GM12878 (cell line): ENCODE data around the gene DNAH5. TPM values are rescaled to one million over a fixed set of nuclear protein-coding genes. Genes with fewer than 3 reads are reported as not detected.

Source experiments
- ATAC-seq: fragments of 200-7000 bp; cut with Tn5 transposase; 3 replicates; pipeline ENCODE4 v1.9.1; 2020; ENCODE audit warnings: mild to moderate bottlenecking, moderate library complexity
- BruUV-seq: library from RNA; stranded (reverse); fragments of 400-500 nt; replicated peaks from 2 replicates; lab custom pipeline; 2021; lab: Mats Ljungman, UMichigan
- CTCF ChIA-PET: fragments of 300-600 bp; sonication (Branson Sonifier 250); formaldehyde crosslinking; extraction: SDS; loops from one replicate; lab custom pipeline; 2021; ENCODE audit warnings: inconsistent platforms; lab: Yijun Ruan, JAX
- POLR2A ChIA-PET: fragments of 350-600 bp; formaldehyde crosslinking; extraction: SDS; loops from one replicate; lab custom pipeline; 2021; ENCODE audit warnings: inconsistent platforms; lab: Charles Lee
- RAD21 ChIA-PET: fragments of 300-600 bp; sonication (Branson Sonifier 250); formaldehyde crosslinking; loops from one replicate; lab custom pipeline; 2023; ENCODE audit warnings: antibody characterized with exemption; ENCODE audit not compliant: unreplicated experiment; lab: Charles Lee
- SMC1A ChIA-PET: fragments of 300-600 bp; sonication (Branson Sonifier 250); formaldehyde crosslinking; loops from one replicate; lab custom pipeline; 2023; ENCODE audit not compliant: unreplicated experiment, uncharacterized antibody; lab: Charles Lee
- DNase-seq: peaks from one replicate; pipeline ENCODE4 v3.0.0-alpha.2; 2011; ENCODE audit warnings: low read depth, low spot score
- FAIRE-seq: peaks from 3 replicates; lab custom pipeline; 2011; peaks lifted over from hg19 to GRCh38; lab: Jason Lieb, UNC
- H2AFZ ChIP-seq: 2 replicates; pipeline ENCODE4 v1.6.0; 2011; ENCODE audit warnings: low read depth, low read length, control low read depth; ENCODE audit not compliant: control insufficient read depth
- H3K27ac ChIP-seq: 2 replicates; pipeline ENCODE4 v1.5.1; 2011; ENCODE audit warnings: control low read depth; ENCODE audit not compliant: control insufficient read depth, insufficient read depth
- H3K27me3 ChIP-seq, 2 experiments: replicated peaks in 1 of 2; 2 replicates each; pipeline versions ENCODE4 v1.6.0 to v1.6.1; 2011; ENCODE audit warnings: low read length in 1 of 2; ENCODE audit not compliant: control insufficient read depth in 2 of 2, insufficient read depth in 2 of 2
- H3K36me3 ChIP-seq, 2 experiments: 2 replicates each; pipeline ENCODE4 v1.5.1; 2011; ENCODE audit warnings: low read length in 1 of 2; ENCODE audit not compliant: control insufficient read depth in 2 of 2, insufficient read depth in 2 of 2
- H3K4me1 ChIP-seq: 2 replicates; pipeline ENCODE4 v1.6.1; 2011; ENCODE audit warnings: mild to moderate bottlenecking, low read length, moderate library complexity, mixed read lengths; ENCODE audit not compliant: control insufficient read depth, insufficient read depth
- H3K4me2 ChIP-seq: 2 replicates; pipeline ENCODE4 v1.6.0; 2011; ENCODE audit warnings: control low read depth; ENCODE audit not compliant: control insufficient read depth, insufficient read depth
- H3K4me3 ChIP-seq: fragments of 200-600 bp; sonication (generic); 2 replicates; pipeline ENCODE4 v1.5.1; 2016
- H3K79me2 ChIP-seq: 2 replicates; pipeline ENCODE4 v1.6.0; 2011; ENCODE audit warnings: low read length; ENCODE audit not compliant: control insufficient read depth, insufficient read depth
- H3K9ac ChIP-seq: 2 replicates; pipeline ENCODE4 v1.8.0; 2011; ENCODE audit warnings: low read length, control low read depth, mixed read lengths; ENCODE audit not compliant: control insufficient read depth, insufficient read depth
- H3K9me3 ChIP-seq: replicated peaks from 3 replicates; pipeline ENCODE4 v1.5.1; 2011; ENCODE audit warnings: mild to moderate bottlenecking, low read length; ENCODE audit not compliant: control insufficient read depth, insufficient read depth
- H4K20me1 ChIP-seq: 2 replicates; pipeline ENCODE4 v1.6.0; 2011; ENCODE audit not compliant: control insufficient read depth, insufficient read depth
- KLF5 ChIP-seq: fragments of 450-650 bp; IDR thresholded peaks from 2 replicates; pipeline ENCODE4 v1.6.1; 2014; ENCODE audit warnings: mild to moderate bottlenecking; ENCODE audit not compliant: partially characterized antibody
- PAX5 ChIP-seq: IDR thresholded peaks from 2 replicates; pipeline ENCODE4 v1.6.1; 2011; ENCODE audit warnings: low read depth, low read length, borderline replicate concordance
- REST ChIP-seq: IDR thresholded peaks from 2 replicates; pipeline ENCODE4 v1.6.1; 2012; ENCODE audit warnings: mild to moderate bottlenecking, low read depth, low read length
- WGBS: methylation state at CpG from one replicate; pipeline ENCODE4 v1.1.6; 2016; ENCODE audit warnings: low lambda C conversion rate; ENCODE audit not compliant: insufficient replicate concordance, insufficient coverage; ENCODE audit errors: missing lambda C conversion rate; 5-methylcytosine and 5-hydroxymethylcytosine counted together
- in situ Hi-C: fragments of 300-500 bp; cut with MboI; formaldehyde crosslinking; loops from 9 replicates; pipeline ENCODE4 v1.14.3; 2018; ENCODE audit warnings: mixed read lengths
- intact Hi-C: fragments of 100-400 bp; cut with micrococcal nuclease; formaldehyde crosslinking; loops from one replicate; pipeline ENCODE4 v1.14.2; 2022; ENCODE audit not compliant: unreplicated experiment
- polyA plus RNA-seq, 11 experiments: library from polyadenylated mRNA; depleted of rRNA in 4 of 11; unstranded in 6 of 11; stranded (reverse) in 5 of 11; fragments of >200 nt; fragmentation: Nextera tagmentation in 4 of 11; fragmentation: Illumina TruSeq in 1 of 11; extraction: Ambion mirVana in 4 of 11; extraction: Trizol in 1 of 11; gene quantifications; 1 replicate in 1 of 11; 2 replicates in 10 of 11; pipeline versions ENCODE4 v1.2.1 to v1.2.3, GENCODE V29; 2011 to 2016; ENCODE audit warnings: inconsistent platforms in 2 of 11, missing spikeins in 2 of 11, low read depth in 1 of 11
- total RNA-seq, 4 experiments: library from RNA; depleted of rRNA in 3 of 4; stranded (reverse); fragments of >200 nt in 3 of 4; fragmentation: Illumina TruSeq in 1 of 4; extraction: Trizol in 1 of 4; gene quantifications; 2 replicates each; pipeline versions ENCODE4 v1.2.1 to v1.2.3, GENCODE V29; 2013 to 2021

Gene DNAH5
- total and polyA plus RNA-seq, 10 of the 15 experiments (the other 5 are each of a cell fraction or from before 2014, with no cell fraction given) = under 0.01 to 0.30 (median 0.07) TPM; not detected in 7

- POLR2A ChIA-PET = no interaction called here
- no peaks in the 10 kb centered on the region for H3K4me1 ChIP-seq
- 14% methylated on average over 3 of the region's 3 CpGs for WGBS
- H3K36me3 ChIP-seq = no peaks in the 10 kb centered on the region
- no peak overlapping the region for H3K4me3 ChIP-seq
- TF ChIP-seq PAX5 (no peak), KLF5 (no peak), REST (peak; percentile 65; the same call in 1 of the 2 replicates)
- H3K4me2 ChIP-seq = no peak overlapping the region
- intact Hi-C loops (no loop called here), in situ Hi-C loops (no loop called here)
- no peak overlapping the region for H2AFZ ChIP-seq
- SMC1A ChIA-PET = interaction anchor here (0.6 to 1.5 kb wide), 2 partner anchors 9 to 146 kb away, joined by 3 read pairs; no protein-coding TSS in a partner anchor
- no peaks in the 10 kb centered on the region for H3K27me3 ChIP-seq
- ATAC-seq (no peak), DNase-seq (no peak), FAIRE-seq (no peak)
- no peaks in the 10 kb centered on the region for H3K9me3 ChIP-seq
- RAD21 ChIA-PET = interaction anchor here (0.9 kb wide), 1 partner anchor 375 kb away, joined by 3 read pairs; no protein-coding TSS in a partner anchor
- H4K20me1 ChIP-seq = no peaks in the 10 kb centered on the region
- no peak overlapping the region for H3K27ac ChIP-seq
- H3K9ac ChIP-seq = no peak overlapping the region
- no TSS peak for BruUV-seq
- CTCF ChIA-PET = no interaction called here
- no peaks in the 10 kb centered on the region for H3K79me2 ChIP-seq
Observed at GRCh38 chr5:13648822-13649221, 295.7 kb downstream of the DNAH5 start.
